Activated CD4-positive, alpha-beta memory T cell treated with anti-CD3 and anti-CD28 coated beads for 36 hours (primary cell): ENCODE results near the gene C14orf119. TPM values are rescaled to one million over a fixed set of nuclear protein-coding genes. Genes with fewer than 3 reads are reported as not detected.

Experiments used
- CTCF ChIA-PET: fragments of 350-600 bp; sonication (Branson Sonifier 250); formaldehyde crosslinking; loops from one replicate; lab custom pipeline; 2021; ENCODE audit warnings: antibody characterized with exemption, inconsistent platforms; lab: Charles Lee
- POLR2A ChIA-PET: fragments of 350-600 bp; sonication (Branson Sonifier 250); formaldehyde crosslinking; loops from one replicate; lab custom pipeline; 2021; ENCODE audit warnings: antibody characterized with exemption; lab: Charles Lee
- DNase-seq: peaks from one replicate; pipeline ENCODE4 v3.0.0-alpha.2; 2020
- H3K27ac Mint-ChIP-seq: one replicate; pipeline ENCODE4 v1.8.0; 2021; ENCODE audit warnings: mixed read lengths
- H3K27me3 Mint-ChIP-seq: one replicate; pipeline ENCODE4 v1.8.0; 2021; ENCODE audit warnings: mixed read lengths
- H3K36me3 Mint-ChIP-seq: one replicate; pipeline ENCODE4 v1.8.0; 2021; ENCODE audit warnings: mixed read lengths
- H3K4me1 Mint-ChIP-seq: one replicate; pipeline ENCODE4 v1.8.0; 2021; ENCODE audit warnings: low read depth, mixed read lengths
- H3K4me3 Mint-ChIP-seq: one replicate; pipeline ENCODE4 v1.8.0; 2021; ENCODE audit warnings: mild to moderate bottlenecking, mixed read lengths
- H3K9me3 Mint-ChIP-seq: one replicate; pipeline ENCODE4 v1.8.0; 2021; ENCODE audit warnings: mixed read lengths
- intact Hi-C: fragments of 100-400 bp; cut with micrococcal nuclease; formaldehyde crosslinking; loops from one replicate; pipeline ENCODE4 v1.15.1; 2023
- total RNA-seq, 2 experiments: library from RNA; stranded (reverse); gene quantifications; one replicate each; pipeline ENCODE4 v1.2.3, GENCODE V29; 2021

C14orf119 gene
- total RNA-seq, 2 experiments from 2014 or later = 58.0 to 62.8 TPM

DNA sequence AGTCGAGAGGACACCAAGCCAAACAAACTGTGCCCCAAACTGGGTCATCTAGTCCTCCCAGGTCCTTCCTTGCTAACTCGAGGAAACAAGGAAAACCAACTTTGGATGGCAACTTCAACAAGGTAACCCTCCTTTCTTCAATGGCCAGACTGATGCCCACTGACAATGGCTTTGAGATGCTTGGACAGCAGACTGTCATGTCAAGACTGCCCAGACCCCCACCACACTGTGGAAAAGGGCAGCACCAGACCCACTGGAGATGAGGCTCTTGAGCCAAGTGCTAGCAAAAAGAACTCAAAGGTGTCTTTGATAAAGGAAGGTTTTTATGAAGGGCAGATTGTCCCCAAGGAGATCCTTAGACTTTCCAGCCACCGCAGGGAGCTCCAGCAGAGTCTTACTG is 28.9 kb upstream of the C14orf119 start:
- ChIA-PET POLR2A (no interaction called here), CTCF (interaction anchor here (1.3 to 18.9 kb wide), 4 partner anchors 8 to 76 kb away, joined by 3 to 839 read pairs (median 48); partner anchors contain the start of genes AJUBA and CDH24)
- Mint-ChIP-seq H3K27me3 (no peaks in the 10 kb centered on the region), H3K4me3 (no peak overlapping the region), H3K27ac (no peak overlapping the region), H3K36me3 (peaks cover 60% of the 10 kb centered on the region), H3K9me3 (no peaks in the 10 kb centered on the region), H3K4me1 (peaks cover 32% of the 10 kb centered on the region)
- intact Hi-C loops = no loop called here
- no peak for DNase-seq

DNA sequence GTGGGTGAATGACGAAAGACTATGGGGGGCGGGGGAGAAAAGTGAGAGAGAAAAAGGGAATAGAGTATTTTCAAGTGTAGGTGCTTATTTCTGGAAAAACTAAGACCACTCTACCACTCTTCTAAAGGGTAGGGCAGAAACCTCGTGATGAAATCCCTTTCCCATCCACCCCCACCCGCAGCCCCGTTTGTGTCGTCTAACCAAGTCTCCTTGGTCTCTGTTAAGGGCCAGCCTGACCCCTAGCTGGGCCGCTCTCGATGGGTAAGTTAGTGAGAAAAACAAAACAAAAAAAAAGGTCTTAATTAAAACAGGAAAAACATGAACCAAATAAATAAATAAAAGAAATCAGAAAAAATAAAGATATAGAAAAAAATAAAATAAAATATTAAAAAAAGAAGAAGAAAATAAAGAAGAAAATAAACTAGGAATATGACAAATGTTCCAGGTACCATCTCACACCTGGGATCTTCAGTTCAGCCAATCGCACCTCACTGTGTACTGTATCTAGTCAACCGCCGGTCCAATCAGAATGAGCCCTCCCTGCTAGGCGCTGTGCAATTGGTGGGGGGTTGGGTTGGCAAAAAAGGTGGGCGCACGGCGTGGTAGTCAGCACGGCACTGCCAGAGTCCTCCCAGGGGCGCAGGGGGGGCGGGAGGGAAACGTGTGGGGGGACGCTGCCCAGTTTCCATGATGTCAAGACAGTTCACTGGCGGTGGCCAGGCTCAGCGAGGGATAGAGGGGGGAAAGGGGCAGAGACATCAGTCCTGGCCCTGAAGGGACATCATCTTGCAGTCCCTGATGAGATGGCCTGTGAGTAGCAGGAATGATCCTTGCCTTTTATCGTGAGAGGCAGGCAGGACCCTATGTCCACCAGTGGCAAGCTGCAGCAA is 28.2 kb upstream of the C14orf119 start:
- Mint-ChIP-seq H3K36me3 (peaks cover 60% of the 10 kb centered on the region), H3K4me1 (peaks cover 39% of the 10 kb centered on the region), H3K27me3 (no peaks in the 10 kb centered on the region), H3K9me3 (no peaks in the 10 kb centered on the region), H3K4me3 (no peak overlapping the region), H3K27ac (no peak overlapping the region)
- CTCF ChIA-PET = interaction anchor here (1.3 to 18.9 kb wide), 8 partner anchors 9 to 255 kb away, joined by 3 to 839 read pairs (median 38); partner anchors contain the start of genes AJUBA, CDH24 and PABPN1
- intact Hi-C loops = no loop called here
- POLR2A ChIA-PET = no interaction called here
- no peak for DNase-seq

DNA sequence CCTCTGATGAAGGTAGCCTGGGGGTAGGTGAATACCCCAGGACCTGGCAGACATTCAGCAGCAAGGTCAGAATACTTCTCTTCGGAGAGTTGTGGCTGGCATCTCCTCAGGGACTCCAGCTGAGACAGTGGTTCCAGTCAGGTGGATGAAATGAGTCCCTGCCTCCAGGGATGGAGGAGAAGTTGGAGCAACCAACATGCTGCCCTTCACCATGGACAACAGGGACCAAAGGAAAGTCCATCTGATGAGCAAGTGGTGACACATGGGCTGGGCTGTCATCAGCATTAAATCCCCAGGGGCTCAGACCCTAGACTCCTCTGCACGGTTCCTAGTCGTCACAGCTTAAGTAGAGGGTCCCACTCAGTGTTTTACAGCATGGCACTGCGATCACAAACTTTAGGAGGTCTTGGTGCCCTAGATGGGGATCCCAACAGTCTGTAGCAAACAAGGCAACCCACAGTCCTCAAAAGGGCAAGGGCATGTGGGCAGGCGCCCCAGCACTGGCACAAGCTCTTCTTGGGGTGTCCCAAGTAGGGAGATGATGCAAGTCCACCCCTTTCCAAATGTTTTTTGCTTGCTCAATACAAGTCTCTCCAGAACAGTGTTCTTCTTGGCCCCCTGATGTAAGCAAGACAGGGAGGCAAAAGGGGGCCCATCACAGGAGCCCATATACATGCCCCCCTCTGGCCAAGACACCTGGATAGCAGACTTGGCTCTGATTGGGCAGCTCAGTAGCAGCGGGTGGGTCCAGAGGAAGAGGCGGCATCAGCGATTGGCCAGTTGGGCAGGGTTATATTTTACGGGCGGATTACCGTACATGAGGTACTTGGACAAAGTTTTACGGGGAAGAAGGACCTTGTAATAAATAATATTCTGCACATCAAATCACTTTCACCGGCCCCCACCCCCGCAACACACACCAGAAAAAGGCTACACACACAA is 27.2 kb upstream of the C14orf119 start:
- no peaks in the 10 kb centered on the region for H3K9me3 Mint-ChIP-seq
- no peaks in the 10 kb centered on the region for H3K27me3 Mint-ChIP-seq
- intact Hi-C loops = loop anchor here (2.0 kb wide), 1 partner anchor 41 kb away; no protein-coding TSS in a partner anchor
- H3K4me3 Mint-ChIP-seq = no peak overlapping the region
- peak overlapping the region; percentile 66 for H3K27ac Mint-ChIP-seq
- H3K4me1 Mint-ChIP-seq = peaks cover 42% of the 10 kb centered on the region
- DNase-seq = no peak
- CTCF ChIA-PET = interaction anchor here (0.6 to 18.9 kb wide), 62 partner anchors 10 to 490 kb away, joined by 3 to 839 read pairs (median 6); partner anchors contain the start of genes ACIN1, AJUBA, C14orf119 and CDH24
- H3K36me3 Mint-ChIP-seq = peaks cover 55% of the 10 kb centered on the region
- POLR2A ChIA-PET = interaction anchor here (1.1 kb wide), 1 partner anchor 10 kb away, joined by 3 read pairs; the partner anchor contains the start of gene CDH24

DNA sequence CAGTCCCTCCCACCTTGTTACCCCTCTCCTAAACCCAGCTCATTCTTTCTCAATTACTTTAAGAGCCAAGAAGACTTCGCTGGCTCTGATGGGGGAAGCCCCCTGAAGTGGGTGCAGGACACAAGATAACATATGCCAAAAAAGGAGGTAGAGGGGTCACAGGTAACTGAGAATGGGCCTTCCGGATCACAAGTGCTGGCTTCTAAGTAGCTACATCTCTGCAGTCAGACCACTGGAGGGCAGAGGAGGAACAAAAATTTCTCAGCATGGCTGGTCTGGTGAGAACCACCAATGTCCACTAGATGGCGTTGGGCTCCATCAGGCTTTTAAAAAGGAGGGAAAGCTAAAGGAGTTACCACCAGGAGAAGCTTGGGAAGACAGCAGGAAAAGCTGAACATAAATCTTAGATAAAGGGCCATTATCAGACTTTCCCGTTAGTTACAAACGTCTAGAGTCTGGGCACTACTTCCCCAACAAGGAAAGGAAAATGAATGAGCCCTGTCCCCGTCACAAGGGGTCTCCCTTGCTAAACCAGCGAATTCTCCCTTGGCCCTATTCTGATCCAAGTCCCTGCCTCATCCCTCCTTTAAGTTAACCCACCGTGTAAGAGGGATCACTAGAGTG is 26.4 kb upstream of the C14orf119 start:
- intact Hi-C loops = loop anchor here (1.0 to 2.0 kb wide), 2 partner anchors 40 to 118 kb away; no protein-coding TSS in a partner anchor
- ChIA-PET CTCF (interaction anchor here (0.6 to 18.9 kb wide), 63 partner anchors 11 to 489 kb away, joined by 3 to 839 read pairs (median 6); partner anchors contain the start of genes ACIN1, AJUBA, C14orf119 and CDH24), POLR2A (interaction anchor here (0.7 to 1.1 kb wide), 2 partner anchors 11 to 62 kb away, joined by 3 read pairs; partner anchors contain the start of gene CDH24)
- H3K4me3 Mint-ChIP-seq = no peak overlapping the region
- peaks cover 48% of the 10 kb centered on the region for H3K36me3 Mint-ChIP-seq
- peaks cover 42% of the 10 kb centered on the region for H3K4me1 Mint-ChIP-seq
- DNase-seq = peak; percentile 82
- H3K9me3 Mint-ChIP-seq = no peaks in the 10 kb centered on the region
- H3K27ac Mint-ChIP-seq = peak overlapping the region; percentile 66
- no peaks in the 10 kb centered on the region for H3K27me3 Mint-ChIP-seq

DNA sequence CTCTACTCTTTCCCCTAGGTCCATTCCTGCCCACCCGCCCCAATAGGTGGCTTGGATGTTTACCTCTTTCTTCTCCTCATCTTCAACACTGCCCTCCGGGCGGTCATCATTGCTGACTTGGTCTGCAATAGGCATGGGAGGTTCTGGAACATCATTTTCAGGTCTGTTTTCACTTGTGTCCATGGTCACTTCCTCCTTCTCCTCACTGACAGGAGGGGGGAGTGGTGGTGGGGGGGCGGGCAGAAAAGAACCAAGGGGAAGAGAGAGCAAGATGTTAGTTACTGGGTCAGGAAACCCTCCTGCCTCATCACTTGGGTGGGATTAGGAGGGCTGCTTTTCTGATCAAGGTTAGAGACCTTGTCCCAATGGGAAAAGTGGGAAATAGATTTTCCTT is 25.9 kb upstream of the C14orf119 start:
- CTCF ChIA-PET = interaction anchor here (0.7 to 18.9 kb wide), 56 partner anchors 10 to 489 kb away, joined by 3 to 839 read pairs (median 7); partner anchors contain the start of genes ACIN1, AJUBA, C14orf119 and CDH24
- POLR2A ChIA-PET = interaction anchor here (0.7 kb wide), 1 partner anchor 62 kb away, joined by 3 read pairs; no protein-coding TSS in a partner anchor
- Mint-ChIP-seq H3K4me3 (no peak overlapping the region), H3K27ac (no peak overlapping the region), H3K9me3 (no peaks in the 10 kb centered on the region), H3K27me3 (no peaks in the 10 kb centered on the region), H3K4me1 (peaks cover 42% of the 10 kb centered on the region), H3K36me3 (peaks cover 45% of the 10 kb centered on the region)
- intact Hi-C loops = loop anchor here (1.0 to 2.0 kb wide), 2 partner anchors 39 to 118 kb away; no protein-coding TSS in a partner anchor
- no peak for DNase-seq

DNA sequence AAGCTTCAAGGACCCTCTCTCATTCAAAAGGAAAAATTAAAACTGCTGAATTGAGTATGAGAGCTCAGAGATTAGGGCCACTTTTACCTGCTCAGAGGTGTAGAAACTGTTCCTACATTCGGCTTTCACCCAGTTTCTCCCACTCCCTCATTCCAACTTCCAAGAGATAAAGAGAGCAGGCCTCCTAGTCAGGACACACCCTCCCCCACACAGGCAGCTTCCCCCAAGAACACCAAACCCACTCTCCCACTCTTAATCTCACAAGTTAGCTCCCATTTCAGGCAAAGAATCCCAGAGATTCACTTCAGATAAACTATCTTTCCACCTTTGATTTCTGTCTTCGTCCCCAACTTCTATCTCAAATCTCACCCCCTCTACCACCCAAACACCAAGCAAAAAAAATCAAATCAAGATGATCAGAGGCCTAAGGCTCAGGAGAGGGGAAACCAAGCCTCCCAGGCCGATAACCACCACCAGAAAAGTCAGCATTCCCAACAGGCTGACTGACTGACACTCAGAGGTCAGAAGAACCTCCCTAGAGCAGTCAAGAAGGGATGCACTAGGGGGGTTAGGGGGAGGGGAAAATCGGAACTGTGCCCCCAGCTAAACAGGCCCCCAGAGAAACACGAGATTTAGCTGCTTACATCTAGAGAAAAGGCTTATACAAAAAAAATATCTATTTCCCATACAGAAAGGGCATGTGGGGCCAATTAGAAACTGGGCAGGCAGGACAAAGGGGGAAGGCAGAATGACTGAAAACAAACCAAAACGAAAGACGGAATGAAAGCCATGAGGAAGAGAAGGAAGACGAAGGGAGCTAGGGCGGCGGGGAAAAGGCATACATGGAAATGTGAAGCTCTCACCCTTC is 24.8 kb upstream of the C14orf119 start:
- no peaks in the 10 kb centered on the region for H3K9me3 Mint-ChIP-seq
- H3K36me3 Mint-ChIP-seq = peaks cover 49% of the 10 kb centered on the region
- intact Hi-C loops = loop anchor here (1.0 kb wide), 1 partner anchor 25 kb away; the partner anchor contains the start of genes ACIN1 and C14orf119
- H3K4me3 Mint-ChIP-seq = peak overlapping the region; percentile 94
- ChIA-PET POLR2A (interaction anchor here (0.6 to 2.6 kb wide), 3 partner anchors 8 to 64 kb away, joined by 3 to 17 read pairs (median 3); partner anchors contain the start of genes ACIN1 and C14orf119), CTCF (interaction anchor here (0.8 to 5.2 kb wide), 17 partner anchors 8 to 230 kb away, joined by 3 to 65 read pairs (median 7); partner anchors contain the start of genes ACIN1, AJUBA, C14orf119 and CDH24)
- no peaks in the 10 kb centered on the region for H3K27me3 Mint-ChIP-seq
- peaks cover 44% of the 10 kb centered on the region for H3K4me1 Mint-ChIP-seq
- H3K27ac Mint-ChIP-seq = peak overlapping the region; percentile 88
- no peak for DNase-seq

DNA sequence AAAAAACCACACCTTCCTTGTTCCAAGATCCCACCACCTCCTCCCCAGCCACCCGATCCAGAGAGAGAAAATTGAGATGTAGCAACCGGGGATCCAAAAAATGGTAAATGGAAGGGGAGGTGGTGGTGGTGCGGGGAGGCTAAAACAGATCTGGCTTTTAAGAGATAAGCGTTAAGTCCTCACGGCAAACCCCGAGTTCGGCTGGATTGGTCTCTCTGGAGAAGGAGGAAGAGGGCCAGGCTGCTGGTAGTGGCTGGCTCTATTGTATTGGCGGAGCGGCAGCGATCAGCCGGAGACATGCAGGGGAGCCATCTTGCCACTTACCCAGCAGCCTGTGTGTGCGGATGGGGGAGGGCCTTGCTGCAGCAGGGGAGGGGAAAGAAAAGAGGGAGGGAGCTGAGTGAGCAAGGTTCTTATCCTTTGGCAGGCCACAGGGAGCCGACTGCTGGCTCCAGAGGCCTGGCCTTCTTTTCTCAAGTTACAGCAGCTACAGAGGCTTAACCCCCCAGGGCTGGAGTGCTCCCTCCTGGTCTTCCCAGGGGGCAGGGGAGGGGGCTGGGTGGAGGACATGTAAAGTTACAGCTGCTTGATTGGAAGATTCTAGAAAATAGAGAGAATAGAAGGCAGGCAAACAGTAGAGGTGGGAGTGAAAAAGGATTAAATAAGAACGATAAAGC is 23.9 kb upstream of the C14orf119 start:
- intact Hi-C loops = loop anchor here (1.0 kb wide), 1 partner anchor 24 kb away; the partner anchor contains the start of genes ACIN1 and C14orf119
- no peaks in the 10 kb centered on the region for H3K9me3 Mint-ChIP-seq
- POLR2A ChIA-PET = interaction anchor here (0.6 to 2.6 kb wide), 7 partner anchors 11 to 251 kb away, joined by 3 to 17 read pairs (median 3); partner anchors contain the start of genes ACIN1, C14orf119 and PRMT5

DNA sequence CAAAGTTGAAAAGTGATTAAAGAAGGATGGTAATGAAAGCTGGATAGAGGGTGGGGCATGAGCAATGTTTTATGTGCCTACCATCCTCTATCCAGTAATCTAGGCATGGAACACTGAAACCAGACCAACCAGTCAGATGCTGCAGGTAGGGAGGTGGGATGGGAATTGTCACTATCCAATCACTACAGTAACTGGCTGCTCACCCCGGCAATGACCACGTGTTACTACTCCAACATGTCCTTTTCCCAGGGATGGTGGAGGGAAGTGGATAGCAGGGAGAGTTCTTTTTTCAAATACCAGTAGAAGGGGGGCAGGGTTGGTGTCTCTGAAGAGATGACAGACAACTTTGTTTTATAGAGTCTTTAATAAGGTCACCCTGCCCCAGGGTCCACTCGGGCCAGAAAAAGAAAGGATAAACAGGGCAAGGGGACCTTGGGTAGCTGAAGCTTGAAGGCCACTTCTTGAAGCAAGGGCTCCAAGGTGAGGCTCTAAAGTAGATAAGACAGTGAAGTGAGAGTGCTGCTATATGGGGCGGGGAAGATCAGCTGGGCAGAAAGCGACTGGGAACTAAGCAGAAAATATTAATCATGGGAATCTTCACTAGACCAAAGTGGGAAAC is 23.3 kb upstream of the C14orf119 start:
- DNase-seq = no peak
- ChIA-PET CTCF (interaction anchor here (0.5 to 5.2 kb wide), 15 partner anchors 9 to 229 kb away, joined by 3 to 65 read pairs (median 7); partner anchors contain the start of genes ACIN1, AJUBA, C14orf119 and CDH24), POLR2A (interaction anchor here (0.6 to 2.6 kb wide), 6 partner anchors 12 to 250 kb away, joined by 3 to 17 read pairs (median 4); partner anchors contain the start of genes ACIN1, C14orf119 and PRMT5)
- Mint-ChIP-seq H3K4me1 (peaks cover 39% of the 10 kb centered on the region), H3K36me3 (peaks cover 45% of the 10 kb centered on the region), H3K27me3 (no peaks in the 10 kb centered on the region), H3K9me3 (no peaks in the 10 kb centered on the region), H3K27ac (peak overlapping the region; percentile 88), H3K4me3 (peak overlapping the region; percentile 94)
- intact Hi-C loops = loop anchor here (1.0 kb wide), 1 partner anchor 23 kb away; the partner anchor contains the start of genes ACIN1 and C14orf119

More for the DNA sequence above, 23.9 kb upstream of the C14orf119 start:
- Mint-ChIP-seq H3K36me3 (peaks cover 46% of the 10 kb centered on the region), H3K4me1 (peaks cover 39% of the 10 kb centered on the region), H3K27ac (peak overlapping the region; percentile 88), H3K4me3 (peak overlapping the region; percentile 94), H3K27me3 (no peaks in the 10 kb centered on the region)
- peak; percentile 89 for DNase-seq
- CTCF ChIA-PET = interaction anchor here (0.5 to 5.2 kb wide), 17 partner anchors 9 to 229 kb away, joined by 3 to 65 read pairs (median 7); partner anchors contain the start of genes ACIN1, AJUBA, C14orf119 and CDH24

DNA sequence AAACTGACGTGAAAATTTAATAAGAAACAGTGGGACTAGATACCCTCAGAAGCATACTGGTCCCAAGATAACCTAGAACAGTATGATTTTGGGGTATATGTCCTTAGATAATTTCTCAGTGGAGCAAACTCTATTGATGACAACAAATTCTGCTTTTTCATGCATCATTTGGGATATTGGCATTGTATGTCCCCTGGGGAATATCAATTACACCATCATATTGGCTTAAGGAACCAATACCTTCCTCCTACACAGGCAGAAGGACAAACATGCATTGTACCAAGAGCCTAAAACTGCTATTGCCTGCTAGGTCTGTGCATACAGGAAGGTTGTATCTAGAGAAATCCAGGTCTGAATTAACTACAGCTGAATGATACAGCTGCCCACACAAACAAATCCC is 20.4 kb upstream of the C14orf119 start:
- intact Hi-C loops = no loop called here
- ChIA-PET POLR2A (no interaction called here), CTCF (interaction anchor here (1.0 to 5.2 kb wide), 4 partner anchors 13 to 45 kb away, joined by 3 to 65 read pairs (median 42); partner anchors contain the start of genes CDH24 and CEBPE)
- Mint-ChIP-seq H3K4me1 (peaks cover 23% of the 10 kb centered on the region), H3K4me3 (no peak overlapping the region), H3K9me3 (no peaks in the 10 kb centered on the region), H3K36me3 (peaks cover 50% of the 10 kb centered on the region), H3K27me3 (no peaks in the 10 kb centered on the region), H3K27ac (no peak overlapping the region)
- no peak for DNase-seq
